ENCODE results near the gene ARSK. TPM values are rescaled to one million over a fixed set of nuclear protein-coding genes. Genes with fewer than 3 reads are reported as not detected.

Gene ARSK
- total RNA-seq, 1 experiment from 2014 or later = 8.5 TPM

- no peaks in the 10 kb centered on the region for H3K79me1 ChIP-seq (ENCODE audit: insufficient read depth, low read depth, low read length, poor library complexity, severe bottlenecking)
- no peak overlapping the region for H3K23ac ChIP-seq (ENCODE audit: insufficient read length, low read depth, low read length)
- WGBS (ENCODE audit: extremely low coverage, insufficient read length, low lambda C conversion rate) = no CpG with 5 or more reads among the region's 2 CpGs
- no peaks in the 10 kb centered on the region for H3K27me3 ChIP-seq (ENCODE audit: insufficient read depth, low read length)
- Mint-ChIP-seq H3K27me3 (ENCODE audit: low read depth) (no peaks in the 10 kb centered on the region), H3K36me3 (ENCODE audit: insufficient read depth in 1 of 3, low read depth in 3 of 3) (peaks cover 6 to 43% (median 37%) of the 10 kb centered on the region in 3 experiments; a peak in 6 of 7 replicates), H3K27ac (no peak overlapping the region), H3K4me3 (no peak overlapping the region), H3K4me1 (peaks cover 18 to 37% of the 10 kb centered on the region in 2 experiments), H3K9me3 (no peaks in the 10 kb centered on the region)
- no peak overlapping the region for H3K4me2 ChIP-seq (ENCODE audit: insufficient read depth, insufficient read length, low read length)
- no peaks in the 10 kb centered on the region for H4K20me1 ChIP-seq (ENCODE audit: control insufficient read depth, insufficient read depth, insufficient read length)
- no peak overlapping the region for H3K27ac ChIP-seq (ENCODE audit: insufficient read length, low read depth, low read length)
- no peak overlapping the region for H2BK5ac ChIP-seq (ENCODE audit: insufficient read length, low read length)
- H3K79me2 ChIP-seq (ENCODE audit: insufficient read depth, low read length) = no peaks in the 10 kb centered on the region
- H4K8ac ChIP-seq (replicated peaks; ENCODE audit: insufficient read length, low read depth, low read length) = no peak overlapping the region
- H3K4me1 ChIP-seq (ENCODE audit: insufficient read depth, low read length) = peaks cover 3% of the 10 kb centered on the region; the same call in 1 of the 2 replicates
- no peak for TF ChIP-seq CTCF (conservative IDR thresholded peaks at IDR 0.05)
- H2BK12ac ChIP-seq (ENCODE audit: insufficient read length, low read depth, low read length) = no peak overlapping the region
- no peak overlapping the region for H3K4ac ChIP-seq (ENCODE audit: low read depth, low read length)
- no peak overlapping the region for H2BK15ac ChIP-seq (ENCODE audit: low read depth, low read length)
- no peak overlapping the region for H3K56ac ChIP-seq (ENCODE audit: insufficient read length, low read depth, low read length)
- no peak overlapping the region for H3T11ph ChIP-seq (ENCODE audit: low read length)
- no peak overlapping the region for H2AK5ac ChIP-seq (ENCODE audit: insufficient read length, low read length)
- no peak overlapping the region for H3K14ac ChIP-seq (ENCODE audit: insufficient read depth, low read length)
- no peak overlapping the region for H2AFZ ChIP-seq (ENCODE audit: low read length)
- H3K23me2 ChIP-seq (ENCODE audit: insufficient read length, low read depth, low read length, poor library complexity, severe bottlenecking) = no peaks in the 10 kb centered on the region
- H2BK120ac ChIP-seq (ENCODE audit: low read depth, low read length, poor library complexity, severe bottlenecking) = no peak overlapping the region
- H4K5ac ChIP-seq (ENCODE audit: insufficient read length, low read depth, low read length) = no peak overlapping the region
- H2BK20ac ChIP-seq (ENCODE audit: low read depth, low read length, poor library complexity, severe bottlenecking) = no peak overlapping the region
- H3K18ac ChIP-seq (ENCODE audit: insufficient read length, low read depth, low read length) = no peak overlapping the region
- no peak for DNase-seq
- H3K9ac ChIP-seq (ENCODE audit: extremely low read depth, insufficient read length, low read length) = no peak overlapping the region
- H4K91ac ChIP-seq (ENCODE audit: insufficient read length, low read depth, low read length) = no peak overlapping the region
- H3K9me3 ChIP-seq (ENCODE audit: control insufficient read depth, low read depth, low read length) = no peaks in the 10 kb centered on the region
These were observed 24.5 kb upstream of the ARSK start for GRCh38 chr5:95530416-95530815.

Measured in H9 (cell line).